A549 (cell line): ENCODE results near the gene GOLGA6L2. TPM values are rescaled to one million over a fixed set of nuclear protein-coding genes. Genes with fewer than 3 reads are reported as not detected.

Experiments used
- ATAC-seq, 2 experiments: fragments of 200-7000 bp in 1 of 2; fragments of >200 bp in 1 of 2; cut with Nextera tagmentation in 1 of 2; cut with Tn5 transposase in 1 of 2; 3 replicates each; pipeline versions ENCODE4 v1.8.0 to v1.9.1; 2018 to 2020; ENCODE audit warnings: mild to moderate bottlenecking in 1 of 2, moderate library complexity in 1 of 2
- CTCF ChIA-PET: fragments of 300-600 bp; sonication (Branson Sonifier 250); formaldehyde crosslinking; extraction: SDS; loops from one replicate; lab custom pipeline; 2021; ENCODE audit warnings: antibody characterized with exemption, inconsistent platforms; lab: Yijun Ruan, JAX
- POLR2A ChIA-PET: fragments of 350-600 bp; formaldehyde crosslinking; extraction: SDS; loops from one replicate; lab custom pipeline; 2021; ENCODE audit warnings: antibody characterized with exemption, inconsistent platforms; lab: Yijun Ruan, JAX
- DNase-seq, 2 experiments: peaks; one replicate each; pipeline versions ENCODE4 v3.0.0 to v3.0.0-alpha.2; 2011 to 2016; ENCODE audit warnings: low read depth in 1 of 2, low spot score in 1 of 2
- FAIRE-seq: peaks from 2 replicates; lab custom pipeline; 2011; peaks lifted over from hg19 to GRCh38; lab: Jason Lieb, UNC
- H3K27ac ChIP-seq, 2 experiments: fragments of >200 bp; sonication (Bioruptor Twin); formaldehyde crosslinking; 3 replicates each; pipeline ENCODE4 v1.5.1; 2016 to 2017
- H3K4me1 ChIP-seq: fragments of >200 bp; sonication (Bioruptor Twin); formaldehyde crosslinking; 3 replicates; pipeline ENCODE4 v1.6.1; 2016
- H3K4me2 ChIP-seq: fragments of >200 bp; sonication (Bioruptor Twin); formaldehyde crosslinking; 3 replicates; pipeline ENCODE4 v1.6.1; 2016
- H3K4me3 ChIP-seq: fragments of >200 bp; sonication (Bioruptor Twin); formaldehyde crosslinking; 3 replicates; pipeline ENCODE4 v1.5.1; 2016
- H3K9me3 ChIP-seq: fragments of >200 bp; sonication (Bioruptor Twin); formaldehyde crosslinking; 3 replicates; pipeline ENCODE4 v1.6.1; 2016
- ATOH8 ChIP-seq: fragments of 250-450 bp; sonication (Bioruptor Pico); IDR thresholded peaks from 2 replicates; pipeline ENCODE4 v1.5.0; 2020; ENCODE audit warnings: low read depth, mild to moderate bottlenecking, moderate library complexity
- BHLHE40 ChIP-seq: IDR thresholded peaks from 2 replicates; pipeline ENCODE4 v1.6.1; 2012; ENCODE audit warnings: low read depth, low read length, inconsistent platforms
- CEBPB ChIP-seq, 2 experiments: fragments of >200 bp in 1 of 2; sonication (Bioruptor Twin) in 1 of 2; formaldehyde crosslinking in 1 of 2; IDR thresholded peaks; 2 replicates each; pipeline ENCODE4 v1.6.1; 2012 to 2016
- CHD2 ChIP-seq: fragments of 150-350 bp; IDR thresholded peaks from 2 replicates; pipeline ENCODE4 v1.6.1; 2014; ENCODE audit warnings: low read length; ENCODE audit not compliant: partially characterized antibody
- CTCF ChIP-seq: fragments of >200 bp; sonication (Bioruptor Twin); formaldehyde crosslinking; IDR thresholded peaks from 3 replicates; pipeline ENCODE4 v1.5.1; 2016
- EP300 ChIP-seq, 2 experiments: fragments of >200 bp; sonication (Bioruptor Twin); formaldehyde crosslinking; IDR thresholded peaks; 2 replicates in 1 of 2; 3 replicates in 1 of 2; pipeline ENCODE4 v1.6.1; 2016 to 2017
- FOSL2 ChIP-seq, 2 experiments: fragments of 450-650 bp in 1 of 2; fragments of >200 bp in 1 of 2; sonication (Bioruptor Twin) in 1 of 2; formaldehyde crosslinking; IDR thresholded peaks; 2 replicates each; pipeline versions ENCODE4 v1.5.0 to v1.6.1; 2016 to 2020; ENCODE audit warnings: mild to moderate bottlenecking in 1 of 2, moderate library complexity in 1 of 2
- FOXS1 ChIP-seq: fragments of 250-450 bp; sonication (Bioruptor Pico); IDR thresholded peaks from 2 replicates; pipeline ENCODE4 v1.5.0; 2020; ENCODE audit warnings: mild to moderate bottlenecking, moderate library complexity
- GATA3 ChIP-seq: IDR thresholded peaks from 2 replicates; pipeline ENCODE4 v1.6.1; 2012; ENCODE audit warnings: borderline replicate concordance
- HDAC2 ChIP-seq: fragments of 200-600 bp; sonication (generic); IDR thresholded peaks from 2 replicates; pipeline ENCODE4 v1.6.1; 2016
- HES2 ChIP-seq: fragments of >200 bp; sonication (Bioruptor Twin); formaldehyde crosslinking; IDR thresholded peaks from 2 replicates; pipeline ENCODE4 v1.6.1; 2016
- HOXB13 ChIP-seq: fragments of 250-450 bp; sonication (Bioruptor Pico); IDR thresholded peaks from 2 replicates; pipeline ENCODE4 v1.5.0; 2020; ENCODE audit warnings: low read depth, mild to moderate bottlenecking, moderate library complexity
- HOXB5 ChIP-seq: fragments of 250-450 bp; sonication (Bioruptor Pico); IDR thresholded peaks from 2 replicates; pipeline ENCODE4 v1.5.0; 2020; ENCODE audit warnings: mild to moderate bottlenecking, moderate library complexity
- JUNB ChIP-seq: fragments of >200 bp; sonication (Bioruptor Twin); formaldehyde crosslinking; IDR thresholded peaks from 2 replicates; pipeline ENCODE4 v1.6.1; 2016
- KDM5A ChIP-seq: fragments of 200-600 bp; sonication (generic); IDR thresholded peaks from 2 replicates; pipeline ENCODE4 v1.6.1; 2016; ENCODE audit warnings: antibody characterized with exemption, mild to moderate bottlenecking
- MAFK ChIP-seq: fragments of 450-650 bp; IDR thresholded peaks from 2 replicates; pipeline ENCODE4 v1.6.1; 2014; ENCODE audit not compliant: partially characterized antibody
- MAX ChIP-seq: IDR thresholded peaks from 2 replicates; pipeline ENCODE4 v1.6.1; 2012
- NPAS2 ChIP-seq: fragments of 250-450 bp; sonication (Bioruptor Pico); IDR thresholded peaks from 2 replicates; pipeline ENCODE4 v1.8.0; 2022; ENCODE audit warnings: mild to moderate bottlenecking, moderate library complexity, borderline replicate concordance
- PBX3 ChIP-seq: IDR thresholded peaks from 2 replicates; pipeline ENCODE4 v1.6.1; 2012
- POLR2A ChIP-seq: IDR thresholded peaks from 2 replicates; pipeline ENCODE4 v1.6.1; 2012; ENCODE audit warnings: mild to moderate bottlenecking, low read length
- POLR2AphosphoS2 ChIP-seq: conservative IDR thresholded peaks from 2 replicates; pipeline ENCODE4 v1.6.1; 2012; ENCODE audit warnings: low read length, improper control_type of control experiment, inconsistent platforms
- RARB ChIP-seq: fragments of 250-450 bp; sonication (Bioruptor Pico); IDR thresholded peaks from 2 replicates; pipeline ENCODE4 v1.8.0; 2021; ENCODE audit warnings: mild to moderate bottlenecking, moderate library complexity
- REST ChIP-seq: fragments of 200-600 bp; sonication (generic); IDR thresholded peaks from 2 replicates; pipeline ENCODE4 v1.6.1; 2016; ENCODE audit warnings: antibody characterized with exemption, mild to moderate bottlenecking, moderate library complexity
- TFCP2L1 ChIP-seq: fragments of 250-450 bp; sonication (Bioruptor Pico); IDR thresholded peaks from 2 replicates; pipeline ENCODE4 v1.5.0; 2021; ENCODE audit warnings: mild to moderate bottlenecking
- USF2 ChIP-seq: fragments of 450-650 bp; IDR thresholded peaks from 2 replicates; pipeline ENCODE4 v1.6.1; 2014; ENCODE audit warnings: antibody characterized with exemption
- ZNF302 ChIP-seq: fragments of 250-450 bp; sonication (Bioruptor Pico); IDR thresholded peaks from 2 replicates; pipeline ENCODE4 v1.9.0; 2021; ENCODE audit warnings: inconsistent platforms, mild to moderate bottlenecking, moderate library complexity
- WGBS: methylation state at CpG from one replicate; pipeline ENCODE4 v1.1.6; 2017; ENCODE audit errors: missing lambda C conversion rate; 5-methylcytosine and 5-hydroxymethylcytosine counted together
- polyA minus RNA-seq: library from RNA; depleted of rRNA, polyadenylated mRNA; stranded (reverse); fragments of >200 nt; gene quantifications from 2 replicates; pipeline ENCODE4 v1.2.3, GENCODE V29; 2011; rRNA and poly(A)+ RNA removed
- polyA plus RNA-seq, 4 experiments: library from polyadenylated mRNA; depleted of rRNA in 3 of 4; stranded (reverse); fragments of >200 nt; fragmentation: RNase III in 1 of 4; extraction: RNeasy Plus Mini Kit Qiagen cat#74134 plus additional on column Dnase treatment in 1 of 4; gene quantifications; 2 replicates in 3 of 4; 3 replicates in 1 of 4; pipeline ENCODE4 v1.2.3, GENCODE V29; 2011 to 2017

Gene GOLGA6L2
- not detected in 2 replicates for polyA plus RNA-seq (2011; rRNA removed)
- not detected in 2 replicates for polyA plus RNA-seq (2012; cell fraction: cytosol; rRNA removed)
- 0.17 TPM in 1 of 2 replicates, not detected in the other for polyA plus RNA-seq (2012; cell fraction: nucleus; rRNA removed)
- 0.03 TPM in 1 of 3 replicates, not detected in the others for polyA plus RNA-seq (2017; fragmentation: RNase III; extraction: RNeasy Plus Mini Kit Qiagen cat#74134 plus additional on column Dnase treatment)
- polyA minus RNA-seq, result not detected in 2 replicates

GRCh38 chr15:23447107-23447500 lies at the start of gene GOLGA6L2:
GOLGA6L2 (minus strand) TSS chr15:23447243; CDS start chr15:23447181, 62 bp downstream.
- WGBS, result 42% methylated on average over 10 of the region's 10 CpGs
- peak; percentile 51; the same call in 1 of the 2 replicates for TF ChIP-seq USF2
- TF ChIP-seq FOXS1 (CRISPR knock-in tag), result no peak
- H3K4me2 ChIP-seq, result no peak within 1 kb of the TSS
- no peaks in the 10 kb centered on the region for H3K4me1 ChIP-seq
- no peaks in the 10 kb centered on the region for H3K9me3 ChIP-seq
- no peak within 1 kb of the TSS for H3K4me3 ChIP-seq
- ChIA-PET POLR2A (no interaction called here), CTCF (no interaction called here)
- no peak within 1 kb of the TSS for H3K27ac ChIP-seq
- FAIRE-seq, result no peak
- peak in 1 of 2 experiments; percentile 81 for DNase-seq
- peak in 1 of 2 experiments; percentile 74; a peak in 3 of 6 replicates for ATAC-seq

GRCh38 chr15:23484870-23485269 lies 37.8 kb upstream of the GOLGA6L2 start:
- 5% methylated on average over 2 of the region's 2 CpGs for WGBS
- H3K27ac ChIP-seq, result peak overlapping the region; percentile 80 to 82
- FAIRE-seq (peak; percentile 98), ATAC-seq (peak; percentile 89), DNase-seq (peak; percentile 41 to 93)
- H3K4me2 ChIP-seq, result peak overlapping the region; percentile 69
- H3K9me3 ChIP-seq, result no peaks in the 10 kb centered on the region
- H3K4me1 ChIP-seq, result peaks cover 36% of the 10 kb centered on the region
- CTCF ChIA-PET, result interaction anchor here (1.0 to 1.9 kb wide), 3 partner anchors 12 to 18 kb away, joined by 3 to 11 read pairs (median 10); no protein-coding TSS in a partner anchor
- POLR2A ChIA-PET, result no interaction called here
- H3K4me3 ChIP-seq, result 0 out of 3 replicates have a peak overlapping the region, but pooled peaks have one; percentile 0
- TF ChIP-seq RARB (CRISPR knock-in tag) (no peak), HDAC2 (no peak), REST (no peak), MAFK (peak; percentile 80), CEBPB (IDR thresholded peaks at IDR 0.05) (0 out of 4 replicates have a peak, but pooled peaks of 1 of the 2 experiments have one; percentile 6), HES2 (no peak), MAX (peak; percentile 43; the same call in 1 of the 2 replicates), BHLHE40 (no peak), KDM5A (no peak), HOXB5 (no peak), POLR2A (no peak), NPAS2 (CRISPR knock-in tag) (no peak), USF2 (no peak), POLR2AphosphoS2 (no peak), CTCF (no peak), EP300 (IDR thresholded peaks at IDR 0.05) (peak; percentile 49 to 63; a peak in 2 of 5 replicates), ZNF302 (CRISPR knock-in tag) (no peak), JUNB (peak; percentile 75), PBX3 (0 out of 2 replicates have a peak, but pooled peaks have one; percentile 18), HOXB13 (no peak), FOSL2 (IDR thresholded peaks at IDR 0.05) (peak; percentile 64), FOSL2 (CRISPR knock-in tag; IDR thresholded peaks at IDR 0.05) (peak; percentile 70), ATOH8 (no peak), TFCP2L1 (no peak), GATA3 (peak; percentile 84; the same call in 1 of the 2 replicates), FOXS1 (CRISPR knock-in tag) (no peak), CHD2 (no peak)
